HCT116 (cell line): ENCODE data around the gene TNF. TPM values are rescaled to one million over a fixed set of nuclear protein-coding genes. Genes with fewer than 3 reads are reported as not detected.

ENCODE experiments used
- ATAC-seq: fragments of 200-7000 bp; cut with Tn5 transposase; 2 replicates; pipeline ENCODE4 v1.9.1; 2020; ENCODE audit warnings: mild to moderate bottlenecking, moderate library complexity
- BruUV-seq: library from RNA; stranded (reverse); fragments of 400-500 nt; replicated peaks from 2 replicates; lab custom pipeline; 2021; lab: Mats Ljungman, UMichigan
- CTCF ChIA-PET: fragments of 300-600 bp; sonication (Branson Sonifier 250); formaldehyde crosslinking; loops from one replicate; lab custom pipeline; 2021; ENCODE audit warnings: antibody characterized with exemption; lab: Charles Lee
- POLR2A ChIA-PET: fragments of 300-600, 350-600 bp; sonication (Branson Sonifier 250); formaldehyde crosslinking; loops from one replicate; lab custom pipeline; 2021; ENCODE audit warnings: antibody characterized with exemption; lab: Charles Lee
- RAD21 ChIA-PET, 2 experiments: fragments of 300-600 bp; sonication (Branson Sonifier 250); formaldehyde crosslinking; loops; one replicate each; lab custom pipeline; 2023; ENCODE audit warnings: low total read pairs in 2 of 2; ENCODE audit not compliant: uncharacterized antibody in 2 of 2, unreplicated experiment in 2 of 2, low non-redundant PET in 1 of 2; lab: Charles Lee
- DNase-seq: peaks from one replicate; pipeline ENCODE4 v3.0.0-alpha.2; 2010; ENCODE audit warnings: low read depth, low spot score
- H2AFZ ChIP-seq: fragments of 200-600 bp; shearing (Covaris generic), sonication (generic); 2 replicates; pipeline ENCODE4 v1.6.1; 2017; ENCODE audit warnings: low read depth, mixed run types, mixed read lengths, antibody characterized with exemption, low read length; ENCODE audit not compliant: poor library complexity, severe bottlenecking
- H3K27ac ChIP-seq: 2 replicates; pipeline ENCODE4 v1.5.1; 2012; ENCODE audit warnings: low read depth, low read length
- H3K27me3 ChIP-seq: fragments of 200-600 bp; sonication (generic); 2 replicates; pipeline ENCODE4 v1.6.1; 2016; ENCODE audit warnings: mixed run types, low read length, mixed read lengths; ENCODE audit not compliant: insufficient read depth
- H3K36me3 ChIP-seq, 2 experiments: fragments of 200-500 bp in 1 of 2; fragments of 200-600 bp in 1 of 2; sonication (Bioruptor generic) in 1 of 2; sonication (generic) in 1 of 2; 2 replicates each; pipeline versions ENCODE4 v1.5.1 to v1.6.1; 2014 to 2016; ENCODE audit warnings: low read length in 2 of 2, inconsistent platforms in 1 of 2, mixed read lengths in 1 of 2, mixed run types in 1 of 2; ENCODE audit not compliant: insufficient read depth in 2 of 2, control insufficient read depth in 1 of 2
- H3K4me1 ChIP-seq, 2 experiments: fragments of 200-600 bp in 1 of 2; sonication (generic) in 1 of 2; 2 replicates each; pipeline versions ENCODE4 v1.5.1 to v1.6.1; 2012 to 2017; ENCODE audit warnings: low read length in 2 of 2, inconsistent platforms in 1 of 2, mild to moderate bottlenecking in 1 of 2, mixed read lengths in 1 of 2, mixed run types in 1 of 2, moderate library complexity in 1 of 2; ENCODE audit not compliant: insufficient read depth in 2 of 2, control insufficient read depth in 1 of 2
- H3K4me2 ChIP-seq: fragments of 200-600 bp; sonication (generic); 2 replicates; pipeline ENCODE4 v1.6.1; 2017; ENCODE audit warnings: mixed run types, low read length, mixed read lengths
- H3K4me3 ChIP-seq, 2 experiments: fragments of 200-600 bp in 1 of 2; sonication (generic) in 1 of 2; replicated peaks in 1 of 2; 2 replicates each; pipeline ENCODE4 v1.5.1; 2011 to 2016; ENCODE audit warnings: low read length in 2 of 2, control low read depth in 1 of 2, low read depth in 1 of 2, mild to moderate bottlenecking in 1 of 2, mixed read lengths in 1 of 2, mixed run types in 1 of 2
- H3K79me2 ChIP-seq: fragments of 200-600 bp; sonication (generic); 2 replicates; pipeline ENCODE4 v1.6.1; 2017; ENCODE audit warnings: mild to moderate bottlenecking, mixed run types, low read length, moderate library complexity, mixed read lengths; ENCODE audit not compliant: insufficient read depth
- H3K9ac ChIP-seq: fragments of 200-600 bp; sonication (generic); 2 replicates; pipeline ENCODE4 v1.6.1; 2016; ENCODE audit warnings: low read length, mixed read lengths
- H3K9me2 ChIP-seq: fragments of 200-600 bp; sonication (generic), shearing (Covaris generic); 2 replicates; pipeline ENCODE4 v1.6.1; 2017; ENCODE audit warnings: mixed run types, mild to moderate bottlenecking, moderate library complexity; ENCODE audit not compliant: insufficient read depth
- H3K9me3 ChIP-seq, 2 experiments: fragments of 200-500 bp in 1 of 2; fragments of 200-600 bp in 1 of 2; sonication (Bioruptor generic) in 1 of 2; sonication (generic) in 1 of 2; 2 replicates each; pipeline ENCODE4 v1.6.1; 2014 to 2017; ENCODE audit warnings: low read length in 2 of 2, mixed read lengths in 2 of 2, inconsistent platforms in 1 of 2, low read depth in 1 of 2, mild to moderate bottlenecking in 1 of 2, mixed run types in 1 of 2, moderate library complexity in 1 of 2; ENCODE audit not compliant: control insufficient read depth in 1 of 2, insufficient read depth in 1 of 2
- H4K20me1 ChIP-seq: fragments of 200-600 bp; sonication (generic), shearing (Covaris generic); 2 replicates; pipeline ENCODE4 v1.6.1; 2017; ENCODE audit warnings: mixed run types, mild to moderate bottlenecking, moderate library complexity; ENCODE audit not compliant: insufficient read depth
- EZH2 ChIP-seq: fragments of 200-600 bp; sonication (generic); IDR thresholded peaks from 2 replicates; pipeline ENCODE4 v1.6.1; 2017; ENCODE audit warnings: antibody characterized with exemption, mixed run types
- JUND ChIP-seq: IDR thresholded peaks from 2 replicates; pipeline ENCODE4 v1.6.1; 2012
- POLR2AphosphoS5 ChIP-seq: IDR thresholded peaks from 2 replicates; pipeline ENCODE4 v1.6.1; 2011; ENCODE audit warnings: mild to moderate bottlenecking, low read depth, low read length, moderate library complexity
- RAD21 ChIP-seq: IDR thresholded peaks from 2 replicates; pipeline ENCODE4 v1.6.1; 2012; ENCODE audit warnings: low read depth, mild to moderate bottlenecking
- ZBTB33 ChIP-seq: IDR thresholded peaks from 2 replicates; pipeline ENCODE4 v1.6.1; 2011; ENCODE audit warnings: mild to moderate bottlenecking, low read length, moderate library complexity; ENCODE audit not compliant: insufficient replicate concordance; ENCODE audit errors: extremely low read depth
- ZNF274 ChIP-seq: fragments of 200-500 bp; sonication (Bioruptor generic); IDR thresholded peaks from 2 replicates; pipeline ENCODE4 v1.6.1; 2014; ENCODE audit warnings: mild to moderate bottlenecking, low read depth, low read length, inconsistent platforms
- intact Hi-C: fragments of 100-400 bp; cut with micrococcal nuclease; formaldehyde crosslinking; loops from 2 replicates; pipeline ENCODE4 v1.10.0; 2022
- total RNA-seq: library from RNA; stranded (reverse); gene quantifications from one replicate; pipeline ENCODE4 v1.2.1, GENCODE V29; 2021; ENCODE audit not compliant: unreplicated experiment
- TF ChIP-seq, protein P1 (sequence below): IDR thresholded peaks from 2 replicates; pipeline ENCODE4 v1.6.1; 2012

Gene TNF
- total RNA-seq, 1 experiment from 2014 or later = 0.59 TPM

GRCh38 chr6:31579119-31579505 lies 3.7 kb downstream of the TNF start:
- POLR2A ChIA-PET = no interaction called here
- Histone ChIP-seq H3K9me2 (no peaks in the 10 kb centered on the region), H3K27ac (no peak overlapping the region), H3K4me1 (peaks cover 4 to 15% of the 10 kb centered on the region in 2 experiments; a peak in 2 of 4 replicates), H3K4me2 (no peak overlapping the region), H2AFZ (no peak overlapping the region), H3K27me3 (no peaks in the 10 kb centered on the region), H3K9me3 (no peaks in the 10 kb centered on the region), H4K20me1 (no peaks in the 10 kb centered on the region), H3K4me3 (no peak overlapping the region), H3K36me3 (no peaks in the 10 kb centered on the region), H3K9ac (no peak overlapping the region), H3K79me2 (no peaks in the 10 kb centered on the region)
- intact Hi-C loops = no loop called here
- CTCF ChIA-PET = interaction anchor here (0.7 to 7.8 kb wide), 2 partner anchors 18 to 26 kb away, joined by 3 to 70 read pairs; no protein-coding TSS in a partner anchor
- RAD21 ChIA-PET = no interaction called here
- no peak for ATAC-seq
- BruUV-seq = no TSS peak
- DNase-seq = no peak
- TF ChIP-seq ZNF274 (no peak), POLR2AphosphoS5 (no peak)
- TF ChIP-seq, all 23 proteins: peak for 0

- no peaks in the 10 kb centered on the region for H3K9me2 ChIP-seq
- H3K27me3 ChIP-seq = no peaks in the 10 kb centered on the region
- H3K27ac ChIP-seq = no peak overlapping the region
- H3K9me3 ChIP-seq = no peaks in the 10 kb centered on the region
- POLR2A ChIA-PET = interaction anchor here (1.4 kb wide), 1 partner anchor 13 kb away, joined by 3 read pairs; no protein-coding TSS in a partner anchor
- H3K4me1 ChIP-seq = peaks cover 4 to 15% of the 10 kb centered on the region in 2 experiments; a peak in 2 of 4 replicates
- intact Hi-C loops = no loop called here
- ATAC-seq (no peak), DNase-seq (no peak)
- no peaks in the 10 kb centered on the region for H4K20me1 ChIP-seq
- no peak overlapping the region for H3K4me3 ChIP-seq
- no peaks in the 10 kb centered on the region for H3K36me3 ChIP-seq
- RAD21 ChIA-PET = no interaction called here
- CTCF ChIA-PET = interaction anchor here (0.7 to 7.8 kb wide), 10 partner anchors 9 to 87 kb away, joined by 3 to 70 read pairs (median 4); partner anchors contain the start of genes NCR3 and PRRC2A
- BruUV-seq = no TSS peak
- TF ChIP-seq ZBTB33 (no peak), RAD21 (no peak), EZH2 (no peak), JUND (no peak)
- TF ChIP-seq, protein P1, sequence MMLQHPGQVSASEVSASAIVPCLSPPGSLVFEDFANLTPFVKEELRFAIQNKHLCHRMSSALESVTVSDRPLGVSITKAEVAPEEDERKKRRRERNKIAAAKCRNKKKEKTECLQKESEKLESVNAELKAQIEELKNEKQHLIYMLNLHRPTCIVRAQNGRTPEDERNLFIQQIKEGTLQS = no peak
- no peaks in the 10 kb centered on the region for H3K79me2 ChIP-seq
- H3K9ac ChIP-seq = no peak overlapping the region
- H3K4me2 ChIP-seq = no peak overlapping the region
- H2AFZ ChIP-seq = no peak overlapping the region
Measured at GRCh38 chr6:31579546-31580437, 4.4 kb downstream of the TNF start.
